ENCODE measurements around the gene CRYL1. TPM values are rescaled to one million over a fixed set of nuclear protein-coding genes. Genes with fewer than 3 reads are reported as not detected.

Gene CRYL1
- polyA plus RNA-seq, 1 of the 3 experiments (the other 2 are of a cell fraction): 34.8 TPM

DNA sequence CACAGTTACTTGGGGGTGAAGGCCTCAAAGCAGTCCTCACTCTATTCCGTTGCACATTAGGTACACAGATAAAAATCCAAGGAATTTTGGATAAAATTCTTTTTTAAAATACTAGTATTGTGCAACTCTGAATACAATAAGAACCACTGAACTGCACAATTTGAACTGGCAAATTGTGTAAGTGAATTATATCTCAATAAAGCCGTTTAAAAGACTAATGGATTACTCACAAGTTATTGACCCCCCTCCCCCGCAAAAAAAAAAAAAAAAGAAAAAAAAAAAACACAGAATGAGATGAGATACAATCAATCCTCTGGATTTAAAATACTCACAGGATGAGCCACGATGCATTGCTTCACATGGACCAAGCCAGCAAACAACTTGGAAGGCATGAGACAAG is 86.4 kb downstream of the CRYL1 start:
- POLR2A ChIA-PET: no interaction called here
- CTCF ChIA-PET: no interaction called here

DNA sequence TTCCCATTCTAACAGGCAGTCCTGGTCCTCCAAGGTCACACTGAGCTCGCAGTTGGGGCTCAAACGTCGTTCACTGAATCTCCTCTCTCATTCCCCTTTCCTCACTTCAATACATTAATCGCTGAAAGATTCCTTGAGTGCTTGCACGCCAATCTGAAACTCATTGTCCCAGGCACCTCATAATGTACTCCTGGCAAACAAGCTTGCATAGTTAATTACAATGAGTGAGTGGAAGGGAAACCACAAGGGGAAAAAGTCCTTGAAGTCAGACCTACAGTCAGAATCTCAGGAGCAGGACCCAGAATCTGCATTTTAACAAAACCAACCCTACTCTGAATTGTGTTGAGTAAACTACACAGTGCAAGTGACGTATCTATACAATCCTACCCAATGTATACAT is 86.9 kb downstream of the CRYL1 start:
- 92% methylated on average over 6 of the region's 6 CpGs for WGBS (ENCODE audit: low lambda C conversion rate)
- H3K9me3 ChIP-seq: no peaks in the 10 kb centered on the region
- DNase-seq: no peak
- H3K27me3 ChIP-seq (ENCODE audit: insufficient read depth): no peaks in the 10 kb centered on the region
- H3K4me1 ChIP-seq (ENCODE audit: control insufficient read depth in 1 of 2, insufficient read depth in 2 of 2, low read depth in 1 of 2, low read length in 1 of 2): no peaks in the 10 kb centered on the region; a peak in 1 of 4 replicates
- H3K27ac ChIP-seq (ENCODE audit: low read depth in 2 of 2, low read length in 1 of 2): no peak overlapping the region
- no peak overlapping the region for H3K4me3 ChIP-seq (ENCODE audit: low read depth in 2 of 2, low read length in 1 of 2)
- ChIA-PET POLR2A (no interaction called here), CTCF (interaction anchor here (1.2 kb wide), 1 partner anchor 389 kb away, joined by 3 read pairs; no protein-coding TSS in a partner anchor)
- no peak overlapping the region for H3K4me2 ChIP-seq
- H3K9ac ChIP-seq: no peak overlapping the region
- peaks cover 6% of the 10 kb centered on the region for H3F3A ChIP-seq (replicated peaks; ENCODE audit: insufficient read depth)
- no peak for TF ChIP-seq EZH2phosphoT487 (IDR thresholded peaks at IDR 0.05; ENCODE audit: borderline replicate concordance, low read depth)
- no peak for TF ChIP-seq RXRA (IDR thresholded peaks at IDR 0.05; ENCODE audit: borderline replicate concordance, low read depth)
- no peak for TF ChIP-seq ELF1 (IDR thresholded peaks at IDR 0.05)
- TF ChIP-seq, protein P1, sequence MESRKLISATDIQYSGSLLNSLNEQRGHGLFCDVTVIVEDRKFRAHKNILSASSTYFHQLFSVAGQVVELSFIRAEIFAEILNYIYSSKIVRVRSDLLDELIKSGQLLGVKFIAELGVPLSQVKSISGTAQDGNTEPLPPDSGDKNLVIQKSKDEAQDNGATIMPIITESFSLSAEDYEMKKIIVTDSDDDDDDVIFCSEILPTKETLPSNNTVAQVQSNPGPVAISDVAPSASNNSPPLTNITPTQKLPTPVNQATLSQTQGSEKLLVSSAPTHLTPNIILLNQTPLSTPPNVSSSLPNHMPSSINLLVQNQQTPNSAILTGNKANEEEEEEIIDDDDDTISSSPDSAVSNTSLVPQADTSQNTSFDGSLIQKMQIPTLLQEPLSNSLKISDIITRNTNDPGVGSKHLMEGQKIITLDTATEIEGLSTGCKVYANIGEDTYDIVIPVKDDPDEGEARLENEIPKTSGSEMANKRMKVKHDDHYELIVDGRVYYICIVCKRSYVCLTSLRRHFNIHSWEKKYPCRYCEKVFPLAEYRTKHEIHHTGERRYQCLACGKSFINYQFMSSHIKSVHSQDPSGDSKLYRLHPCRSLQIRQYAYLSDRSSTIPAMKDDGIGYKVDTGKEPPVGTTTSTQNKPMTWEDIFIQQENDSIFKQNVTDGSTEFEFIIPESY (IDR thresholded peaks at IDR 0.05; ENCODE audit: borderline replicate concordance, low read depth): no peak
- TF ChIP-seq SIN3A (IDR thresholded peaks at IDR 0.05; ENCODE audit: borderline replicate concordance, low read depth, low read length): no peak
- TF ChIP-seq RFX5 (IDR thresholded peaks at IDR 0.05; ENCODE audit: low read length): no peak
- no peak for TF ChIP-seq POLR2AphosphoS5 (IDR thresholded peaks at IDR 0.05; ENCODE audit: low read depth, low read length)
- no peak for TF ChIP-seq TCF12 (IDR thresholded peaks at IDR 0.05)
- TF ChIP-seq EP300 (IDR thresholded peaks at IDR 0.05; ENCODE audit: borderline replicate concordance in 1 of 2, low read depth in 1 of 2, low read length in 1 of 2): no peak
- TF ChIP-seq FOXM1 (IDR thresholded peaks at IDR 0.05; ENCODE audit: low read depth): no peak
- H3K79me2 ChIP-seq (ENCODE audit: insufficient read depth): no peaks in the 10 kb centered on the region
- H3K36me3 ChIP-seq (replicated peaks in 1 of 2; ENCODE audit: control insufficient read depth in 1 of 2, insufficient read depth in 2 of 2, low read length in 1 of 2): no peaks in the 10 kb centered on the region
- H3K9me2 ChIP-seq: no peaks in the 10 kb centered on the region
- H2AFZ ChIP-seq (ENCODE audit: low read depth): no peak overlapping the region
- H4K20me1 ChIP-seq (ENCODE audit: insufficient read depth): no peaks in the 10 kb centered on the region

More for the DNA sequence above, 86.4 kb downstream of the CRYL1 start:
- no peak overlapping the region for H3K9ac ChIP-seq
- H3K9me2 ChIP-seq: no peaks in the 10 kb centered on the region
- H2AFZ ChIP-seq (ENCODE audit: low read depth): no peak overlapping the region
- DNase-seq: no peak
- no peaks in the 10 kb centered on the region for H3K9me3 ChIP-seq
- no peaks in the 10 kb centered on the region for H4K20me1 ChIP-seq (ENCODE audit: insufficient read depth)
- peaks cover 6% of the 10 kb centered on the region for H3F3A ChIP-seq (replicated peaks; ENCODE audit: insufficient read depth)
- H3K27ac ChIP-seq (ENCODE audit: low read depth in 2 of 2, low read length in 1 of 2): no peak overlapping the region
- WGBS (ENCODE audit: low lambda C conversion rate): 37% methylated on average over 4 of the region's 4 CpGs
- H3K4me1 ChIP-seq (ENCODE audit: control insufficient read depth in 1 of 2, insufficient read depth in 2 of 2, low read depth in 1 of 2, low read length in 1 of 2): no peaks in the 10 kb centered on the region; a peak in 1 of 4 replicates
- no peak overlapping the region for H3K4me2 ChIP-seq
- TF ChIP-seq GATA2 (CRISPR knock-in tag; IDR thresholded peaks at IDR 0.05) (no peak), NRF1 (IDR thresholded peaks at IDR 0.05; ENCODE audit: low read depth, low read length) (no peak), JUND (IDR thresholded peaks at IDR 0.05) (no peak), SIN3A (IDR thresholded peaks at IDR 0.05; ENCODE audit: borderline replicate concordance, low read depth, low read length) (no peak), RAD21 (IDR thresholded peaks at IDR 0.05; ENCODE audit: low read length) (no peak)
- TF ChIP-seq, protein P2, sequence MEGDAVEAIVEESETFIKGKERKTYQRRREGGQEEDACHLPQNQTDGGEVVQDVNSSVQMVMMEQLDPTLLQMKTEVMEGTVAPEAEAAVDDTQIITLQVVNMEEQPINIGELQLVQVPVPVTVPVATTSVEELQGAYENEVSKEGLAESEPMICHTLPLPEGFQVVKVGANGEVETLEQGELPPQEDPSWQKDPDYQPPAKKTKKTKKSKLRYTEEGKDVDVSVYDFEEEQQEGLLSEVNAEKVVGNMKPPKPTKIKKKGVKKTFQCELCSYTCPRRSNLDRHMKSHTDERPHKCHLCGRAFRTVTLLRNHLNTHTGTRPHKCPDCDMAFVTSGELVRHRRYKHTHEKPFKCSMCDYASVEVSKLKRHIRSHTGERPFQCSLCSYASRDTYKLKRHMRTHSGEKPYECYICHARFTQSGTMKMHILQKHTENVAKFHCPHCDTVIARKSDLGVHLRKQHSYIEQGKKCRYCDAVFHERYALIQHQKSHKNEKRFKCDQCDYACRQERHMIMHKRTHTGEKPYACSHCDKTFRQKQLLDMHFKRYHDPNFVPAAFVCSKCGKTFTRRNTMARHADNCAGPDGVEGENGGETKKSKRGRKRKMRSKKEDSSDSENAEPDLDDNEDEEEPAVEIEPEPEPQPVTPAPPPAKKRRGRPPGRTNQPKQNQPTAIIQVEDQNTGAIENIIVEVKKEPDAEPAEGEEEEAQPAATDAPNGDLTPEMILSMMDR (IDR thresholded peaks at IDR 0.05): no peak
- no peak overlapping the region for H3K4me3 ChIP-seq (ENCODE audit: low read depth in 2 of 2, low read length in 1 of 2)
- no peaks in the 10 kb centered on the region for H3K27me3 ChIP-seq (ENCODE audit: insufficient read depth)
- H3K79me2 ChIP-seq (ENCODE audit: insufficient read depth): no peaks in the 10 kb centered on the region
- no peaks in the 10 kb centered on the region for H3K36me3 ChIP-seq (replicated peaks in 1 of 2; ENCODE audit: control insufficient read depth in 1 of 2, insufficient read depth in 2 of 2, low read length in 1 of 2)

All from SK-N-SH (cell line).